Measurements from ENCODE around the gene SMYD5.

GRCh38 chr2:73249636-73250035 lies 35.6 kb downstream of the SMYD5 start:
- TF ChIP-seq CTCF (IDR thresholded peaks at IDR 0.05) (no peak), POLR2A (IDR thresholded peaks at IDR 0.05) (no peak)
